ENCODE measurements around the gene MPRIP. TPM values are rescaled to one million over a fixed set of nuclear protein-coding genes. Genes with fewer than 3 reads are reported as not detected.

Gene MPRIP
- total RNA-seq, 1 donor from 2014 or later = 350 TPM

- Histone ChIP-seq H3K27me3 (ENCODE audit: low read depth) (no peaks in the 10 kb centered on the region), H3K27ac (replicated peaks) (no peak overlapping the region), H3K9me3 (replicated peaks) (no peaks in the 10 kb centered on the region), H3K36me3 (peaks cover 24% of the 10 kb centered on the region), H3K4me3 (no peak overlapping the region), H3K4me1 (peaks cover 100% of the 10 kb centered on the region)
- TF ChIP-seq CTCF (IDR thresholded peaks at IDR 0.05; ENCODE audit: borderline replicate concordance) = no peak
- no peak for DNase-seq
- intact Hi-C loops (cut with micrococcal nuclease) = no loop called here
Observed at GRCh38 chr17:17077101-17077500, 34.8 kb downstream of the MPRIP start.

GRCh38 chr17:17077861-17078732, 35.8 kb downstream of the MPRIP start:
- DNase-seq = no peak
- H3K9me3 ChIP-seq (replicated peaks) = no peaks in the 10 kb centered on the region
- TF ChIP-seq CTCF (IDR thresholded peaks at IDR 0.05; ENCODE audit: borderline replicate concordance) = no peak
- peaks cover 26% of the 10 kb centered on the region for H3K36me3 ChIP-seq
- no peaks in the 10 kb centered on the region for H3K27me3 ChIP-seq (ENCODE audit: low read depth)
- intact Hi-C loops (cut with micrococcal nuclease) = no loop called here
- H3K4me1 ChIP-seq = peaks cover 98% of the 10 kb centered on the region
- no peak overlapping the region for H3K4me3 ChIP-seq
- H3K27ac ChIP-seq (replicated peaks) = peak overlapping the region; percentile 74

- intact Hi-C loops (cut with micrococcal nuclease) = no loop called here
- H3K27ac ChIP-seq (replicated peaks) = peak overlapping the region; percentile 74
- DNase-seq = no peak
- no peak overlapping the region for H3K4me3 ChIP-seq
- H3K4me1 ChIP-seq = peaks cover 92% of the 10 kb centered on the region
- H3K9me3 ChIP-seq (replicated peaks) = no peaks in the 10 kb centered on the region
- TF ChIP-seq CTCF (IDR thresholded peaks at IDR 0.05; ENCODE audit: borderline replicate concordance) = no peak
- H3K36me3 ChIP-seq = peaks cover 31% of the 10 kb centered on the region
- H3K27me3 ChIP-seq (ENCODE audit: low read depth) = no peaks in the 10 kb centered on the region
Observed at GRCh38 chr17:17078832-17079231, 36.6 kb downstream of the MPRIP start.

- Histone ChIP-seq H3K9me3 (replicated peaks) (no peaks in the 10 kb centered on the region), H3K27me3 (ENCODE audit: low read depth) (no peaks in the 10 kb centered on the region), H3K4me1 (peaks cover 89% of the 10 kb centered on the region), H3K36me3 (peaks cover 36% of the 10 kb centered on the region), H3K27ac (replicated peaks) (peak overlapping the region; percentile 74), H3K4me3 (no peak overlapping the region)
- intact Hi-C loops (cut with micrococcal nuclease) = no loop called here
- DNase-seq = no peak
- peak; percentile 11 for TF ChIP-seq CTCF (IDR thresholded peaks at IDR 0.05; ENCODE audit: borderline replicate concordance)
Observed at GRCh38 chr17:17079336-17079735, 37.1 kb downstream of the MPRIP start.

GRCh38 chr17:17079761-17080160, 37.5 kb downstream of the MPRIP start:
- no peaks in the 10 kb centered on the region for H3K27me3 ChIP-seq (ENCODE audit: low read depth)
- H3K4me3 ChIP-seq = no peak overlapping the region
- no peak for TF ChIP-seq CTCF (IDR thresholded peaks at IDR 0.05; ENCODE audit: borderline replicate concordance)
- peaks cover 89% of the 10 kb centered on the region for H3K4me1 ChIP-seq
- no peaks in the 10 kb centered on the region for H3K9me3 ChIP-seq (replicated peaks)
- intact Hi-C loops (cut with micrococcal nuclease) = no loop called here
- peaks cover 36% of the 10 kb centered on the region for H3K36me3 ChIP-seq
- DNase-seq = peak; percentile 56
- H3K27ac ChIP-seq (replicated peaks) = peak overlapping the region; percentile 74
